IPS DF 19.7 (cell line): Measurements from ENCODE around the gene KRTAP12-3.
"Not testable (repeated sequence)": the region's sequence is repeated elsewhere in the genome, so short reads cannot be mapped to it uniquely, and the experiment has no call there.

Source experiments
- DNase-seq: peaks from one replicate; pipeline ENCODE4 v3.0.0-alpha.2; 2013; ENCODE audit warnings: low read depth, low spot score

Gene KRTAP12-3

DNA sequence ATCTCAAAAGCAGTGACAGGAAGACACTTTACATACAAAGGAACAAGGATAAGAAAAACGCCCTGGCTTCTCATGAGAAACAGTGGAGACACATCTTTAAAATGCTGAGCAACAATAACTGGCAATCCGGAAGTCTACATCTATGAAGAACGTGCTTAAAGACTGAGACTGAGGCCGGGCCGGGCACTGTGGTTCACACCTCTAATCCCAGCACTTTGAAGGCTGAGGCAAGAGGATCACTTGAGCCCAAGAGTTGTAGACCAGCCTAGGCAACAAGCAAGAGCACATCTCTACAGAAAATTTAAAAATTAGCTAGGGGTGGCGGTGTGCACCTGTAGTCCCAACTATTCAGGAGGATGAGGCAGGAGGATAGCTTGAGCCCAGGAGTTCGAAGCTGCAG is 26.3 kb downstream of the KRTAP12-3 start:
- DNase-seq: no peak

GRCh38 chr21:44684483-44684882 is 26.8 kb downstream of the KRTAP12-3 start:
- no peak for DNase-seq

DNA sequence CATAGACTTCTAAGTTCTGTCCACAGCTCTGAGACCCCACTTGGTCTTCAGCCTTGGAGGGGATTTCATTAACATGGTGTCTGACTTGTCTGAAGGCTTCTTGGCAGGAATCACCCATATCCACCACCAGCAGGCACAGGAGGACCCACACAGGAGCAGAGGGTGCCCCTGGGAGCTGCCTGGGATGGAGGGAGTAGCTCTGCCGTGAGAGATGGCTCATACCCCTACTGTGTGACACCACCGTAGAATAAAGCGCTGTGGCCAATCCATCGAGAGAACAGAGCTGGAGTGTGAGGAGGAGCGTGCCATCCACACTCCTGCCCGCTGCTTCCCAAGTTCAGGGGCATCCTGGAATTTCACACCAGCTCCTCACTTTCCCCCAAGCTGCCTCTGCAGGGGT is 27.3 kb downstream of the KRTAP12-3 start:
- not testable (repeated sequence) for DNase-seq

DNA sequence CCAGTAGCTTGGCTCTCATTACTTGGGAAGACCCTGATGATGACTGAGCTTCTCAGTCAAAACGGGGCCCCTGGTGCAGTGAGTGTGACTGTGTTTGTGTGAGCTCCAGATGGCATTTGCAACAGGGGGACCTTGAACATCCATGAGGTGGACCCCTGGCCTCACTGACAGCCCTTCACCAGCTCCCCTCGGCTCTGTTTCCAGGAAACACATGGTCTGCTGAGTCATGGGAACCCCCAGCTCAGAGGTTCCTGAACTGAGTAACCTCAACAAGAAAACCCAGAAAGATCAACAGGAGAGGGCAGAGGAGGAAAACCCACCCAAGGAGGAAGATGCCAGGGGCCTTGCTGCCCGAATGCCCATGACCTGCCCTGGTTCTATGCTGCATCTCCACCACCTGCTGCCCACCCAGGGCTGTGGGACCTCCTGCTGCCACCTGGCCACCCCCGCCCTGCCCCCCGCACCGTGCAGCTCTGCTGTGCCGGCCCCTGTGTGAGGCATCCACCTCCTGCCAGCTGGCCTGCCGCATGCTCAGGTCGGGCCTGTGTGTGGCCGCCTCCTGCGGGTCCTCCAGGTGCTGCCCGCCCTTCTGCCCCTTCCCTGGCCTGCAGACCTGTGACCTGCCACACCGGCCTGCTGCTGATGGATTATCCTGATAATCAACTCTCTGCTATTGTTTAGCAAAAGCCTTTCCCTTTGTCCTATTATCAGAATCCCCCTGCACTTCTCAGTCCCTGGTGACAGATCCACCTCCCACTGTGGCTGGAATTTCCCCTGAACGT is 28.5 kb downstream of the KRTAP12-3 start:
- DNase-seq: no peak

DNA sequence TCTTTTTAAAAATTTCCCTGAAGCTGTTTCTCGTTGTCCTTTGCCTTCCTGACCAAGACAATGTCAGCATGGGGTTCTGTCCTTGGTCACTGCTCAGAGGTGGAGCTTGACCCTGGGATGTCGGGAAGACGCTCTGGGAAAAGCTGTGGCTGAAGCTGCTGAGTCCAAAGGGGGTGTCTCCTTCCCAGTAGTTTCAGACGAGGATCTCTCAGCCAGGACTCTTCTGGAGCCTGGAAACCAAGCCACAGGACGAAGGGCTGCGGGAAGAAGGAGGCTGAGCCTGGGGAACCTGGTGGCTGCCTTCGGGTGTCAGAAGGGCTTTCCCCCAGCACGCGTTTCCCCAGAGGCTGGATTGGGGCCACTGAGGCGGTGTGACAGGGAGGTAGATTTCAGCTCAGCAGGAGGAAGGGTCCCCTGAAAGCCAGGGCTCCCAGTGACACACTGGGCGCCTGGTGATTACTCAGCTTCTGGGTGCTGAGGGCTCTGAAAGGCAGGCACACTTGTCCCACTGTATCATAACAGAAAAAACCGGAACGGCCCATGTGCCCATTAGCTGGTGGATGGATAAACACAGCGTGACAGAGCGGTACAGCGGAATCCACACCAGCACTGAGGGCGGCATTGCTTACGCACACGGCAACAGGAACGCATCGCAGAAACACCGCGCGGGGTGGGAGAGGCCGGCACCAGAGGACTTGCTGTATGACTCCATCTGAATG is 29.3 kb downstream of the KRTAP12-3 start:
- DNase-seq: no peak

- no peak for DNase-seq
These were observed 29.9 kb downstream of the KRTAP12-3 start for GRCh38 chr21:44687671-44688070.

GRCh38 chr21:44689740-44690139 is 32.0 kb downstream of the KRTAP12-3 start:
- DNase-seq: not testable (repeated sequence)

DNA sequence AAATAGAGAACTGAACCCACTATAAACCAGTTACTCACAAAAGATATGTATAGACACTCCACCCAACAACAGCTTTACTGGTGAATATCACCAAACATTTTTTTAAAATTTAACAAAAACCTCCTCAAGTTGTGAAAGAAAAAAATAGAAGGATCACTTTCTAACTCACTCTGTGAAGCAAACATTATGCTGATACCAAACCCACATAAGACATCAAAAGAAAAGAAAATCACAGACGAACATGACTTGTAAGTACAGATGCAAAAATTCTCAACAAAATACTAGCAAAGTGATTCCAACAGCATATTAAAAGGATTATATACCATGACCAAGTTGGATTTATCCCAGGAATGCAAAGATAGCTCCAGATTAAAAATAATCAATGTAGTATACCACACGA is 34.0 kb downstream of the KRTAP12-3 start:
- no peak for DNase-seq

DNA sequence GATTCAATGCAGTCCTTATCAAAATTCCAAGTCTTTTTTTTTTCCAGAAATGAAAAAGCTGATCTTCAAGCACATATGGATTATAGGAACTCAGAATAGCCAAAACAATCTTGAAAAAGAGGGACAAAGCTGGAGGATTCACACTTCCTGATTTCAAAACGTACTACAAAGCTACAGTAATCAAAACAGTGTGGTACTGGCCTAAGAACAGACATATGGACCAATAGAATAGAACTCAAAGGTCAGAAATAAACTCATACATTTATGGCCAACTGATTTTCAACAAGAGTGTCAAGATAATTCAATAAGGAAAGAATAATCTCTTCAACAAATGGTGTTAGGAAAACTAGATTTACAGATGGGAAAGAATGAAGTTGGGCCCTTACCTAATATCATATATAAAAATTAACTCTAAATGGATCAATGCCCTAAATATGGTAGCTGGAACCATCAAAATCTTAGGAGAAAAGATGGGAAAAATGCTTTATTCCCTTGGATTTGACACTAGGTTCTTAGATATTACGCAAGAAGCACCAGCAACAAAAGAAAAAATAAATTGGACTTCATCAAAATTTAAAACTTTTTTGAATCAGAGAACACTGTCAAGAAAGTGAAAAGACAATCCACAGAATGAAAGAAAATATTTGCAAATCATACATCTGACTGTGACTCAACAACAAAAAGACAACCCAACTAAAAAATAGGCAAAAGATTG is 35.2 kb downstream of the KRTAP12-3 start:
- DNase-seq: no peak

GRCh38 chr21:44694776-44695175 is 37.0 kb downstream of the KRTAP12-3 start:
- no peak for DNase-seq

- no peak for DNase-seq
These were observed 37.5 kb downstream of the KRTAP12-3 start for GRCh38 chr21:44695184-44695583.

DNA sequence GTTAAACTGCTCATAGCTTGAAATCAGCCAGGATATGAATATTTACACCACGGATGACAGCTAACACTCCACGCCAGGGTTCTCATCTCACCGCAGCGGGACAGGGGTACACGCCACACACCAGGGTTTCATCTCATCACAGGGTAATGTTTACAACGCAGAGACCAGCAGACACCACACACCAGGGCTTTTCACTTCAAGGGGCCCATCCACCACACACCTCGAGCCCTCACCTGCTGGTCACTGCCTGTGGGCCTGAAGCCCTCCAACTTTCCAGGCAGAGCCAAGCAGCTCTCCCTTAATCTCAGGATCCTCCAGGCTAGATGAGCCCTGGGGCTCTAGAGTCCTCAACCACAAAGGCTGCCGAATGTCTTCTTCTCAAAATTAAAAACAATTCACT is 37.9 kb downstream of the KRTAP12-3 start:
- no peak for DNase-seq

- no peak for DNase-seq
These were observed 38.8 kb downstream of the KRTAP12-3 start for GRCh38 chr21:44696572-44696971.

DNA sequence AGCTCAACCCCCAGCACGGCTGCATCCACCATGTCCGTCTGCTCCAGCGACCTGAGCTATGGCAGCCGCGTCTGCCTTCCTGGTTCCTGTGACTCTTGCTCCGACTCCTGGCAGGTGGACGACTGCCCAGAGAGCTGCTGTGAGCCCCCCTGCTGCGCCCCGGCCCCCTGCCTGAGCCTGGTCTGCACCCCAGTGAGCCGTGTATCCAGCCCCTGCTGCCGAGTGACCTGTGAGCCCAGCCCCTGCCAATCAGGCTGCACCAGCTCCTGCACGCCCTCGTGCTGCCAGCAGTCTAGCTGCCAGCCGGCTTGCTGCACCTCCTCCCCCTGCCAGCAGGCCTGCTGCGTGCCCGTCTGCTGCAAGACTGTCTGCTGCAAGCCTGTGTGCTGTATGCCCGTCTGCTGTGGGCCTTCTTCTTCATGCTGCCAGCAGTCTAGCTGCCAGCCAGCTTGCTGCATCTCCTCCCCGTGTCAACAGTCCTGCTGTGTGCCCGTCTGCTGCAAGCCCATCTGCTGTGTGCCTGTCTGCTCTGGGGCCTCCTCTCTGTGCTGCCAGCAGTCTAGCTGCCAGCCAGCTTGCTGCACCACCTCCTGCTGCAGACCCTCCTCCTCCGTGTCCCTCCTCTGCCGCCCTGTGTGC is 39.6 kb downstream of the KRTAP12-3 start, which contains the start of gene KRTAP10-12:
KRTAP10-12 (plus strand) TSS at position 1 of the 639 bp plus-strand sequence; CDS start at position 31, 30 bp downstream.
- not testable (repeated sequence) for DNase-seq

DNA sequence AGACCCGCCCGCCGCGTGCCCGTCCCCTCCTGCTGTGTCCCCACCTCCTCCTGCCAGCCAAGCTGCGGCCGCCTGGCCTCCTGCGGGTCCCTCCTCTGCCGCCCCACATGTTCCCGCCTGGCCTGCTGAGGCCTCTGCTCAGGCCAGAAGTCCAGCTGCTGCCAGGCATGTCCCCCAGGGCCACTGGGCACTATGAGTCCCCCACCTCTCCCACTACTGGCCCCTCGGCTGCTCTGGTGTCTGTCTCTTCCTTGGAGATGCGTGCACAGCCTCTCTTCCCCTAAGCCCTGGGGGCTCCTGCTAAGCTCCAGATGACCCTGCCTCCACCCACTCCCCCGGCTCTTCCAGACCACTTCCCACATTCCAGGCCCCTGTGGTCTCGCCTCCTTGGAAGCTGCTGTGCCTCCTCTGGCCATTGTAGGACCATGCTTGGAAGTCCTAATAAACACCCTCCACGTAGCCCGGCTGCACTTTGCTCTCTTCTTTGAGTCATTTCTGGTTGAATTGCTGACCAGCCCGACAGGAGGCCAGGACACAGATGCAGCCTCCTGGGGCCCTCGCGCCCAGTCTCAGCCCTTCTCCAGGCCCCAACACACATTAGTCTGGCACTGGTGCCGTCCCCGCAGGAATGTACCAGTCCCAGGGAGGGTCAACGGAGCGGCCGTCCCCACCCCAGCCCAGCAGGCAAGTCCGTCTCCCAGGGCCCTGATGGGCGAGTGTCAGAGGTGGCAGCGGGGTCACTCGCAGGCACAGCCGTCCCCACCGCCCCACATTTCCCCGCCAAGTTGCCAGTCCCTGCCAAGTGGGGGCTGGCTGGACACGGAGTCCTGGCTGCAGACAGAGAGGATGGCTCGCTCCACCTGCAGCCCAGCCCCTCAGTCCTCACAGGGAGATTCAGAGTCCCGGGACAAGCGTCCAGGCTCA is 40.3 kb downstream of the KRTAP12-3 start:
- DNase-seq: no peak

GRCh38 chr21:44699502-44700001 is 41.8 kb downstream of the KRTAP12-3 start:
- no peak for DNase-seq

- DNase-seq: no peak
These were observed 42.6 kb downstream of the KRTAP12-3 start for GRCh38 chr21:44700101-44701022.

DNA sequence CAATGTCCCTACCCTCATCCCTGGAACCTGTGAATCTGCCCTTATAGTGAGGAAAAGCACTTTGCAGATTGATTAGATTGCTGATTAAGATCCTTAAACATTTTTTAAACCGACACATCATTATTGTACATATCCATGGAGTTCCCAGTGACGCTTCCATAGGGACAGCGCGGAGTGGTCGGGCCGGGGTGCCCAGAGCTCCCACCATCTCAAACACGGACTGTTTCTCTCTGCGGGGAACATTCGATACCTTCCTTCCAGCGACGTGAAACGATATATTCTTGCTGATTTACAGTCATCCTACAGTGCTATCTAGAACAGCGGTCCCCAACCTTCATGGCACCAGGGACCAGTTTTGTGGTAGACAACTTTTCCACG is 43.3 kb downstream of the KRTAP12-3 start:
- DNase-seq: no peak

DNA sequence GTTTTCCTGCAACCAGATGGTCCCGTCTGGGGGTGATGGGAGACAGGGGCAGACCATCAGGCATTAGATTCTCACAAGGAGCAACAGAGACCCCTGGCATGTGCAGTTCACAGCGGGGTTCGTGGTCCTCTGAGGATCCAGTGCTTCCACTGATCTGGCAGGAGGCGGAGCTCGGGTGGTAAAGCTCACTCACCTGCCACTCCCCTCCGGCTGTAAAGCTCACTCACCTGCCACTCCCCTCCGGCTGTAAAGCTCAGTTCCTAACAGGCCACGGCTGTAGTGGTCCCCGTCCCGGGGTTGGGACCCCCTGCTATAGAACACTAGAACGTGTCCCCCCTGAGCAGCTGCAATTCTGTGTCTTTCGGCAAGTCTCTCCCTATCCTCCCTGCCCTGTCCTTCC is 43.8 kb downstream of the KRTAP12-3 start:
- no peak for DNase-seq
